ENCODE measurements around the gene GRHPR. TPM values are rescaled to one million over a fixed set of nuclear protein-coding genes. Genes with fewer than 3 reads are reported as not detected.
"Not testable (repeated sequence)": the region's sequence is repeated elsewhere in the genome, so short reads cannot be mapped to it uniquely, and the experiment has no call there.

The GRHPR gene
- total and polyA plus RNA-seq, 10 of the 15 experiments (the other 5 are each of a cell fraction or from before 2014, with no cell fraction given) = 52.4 to 194 (median 126) TPM

- Histone ChIP-seq H3K9ac (ENCODE audit: control insufficient read depth, insufficient read depth, low read length) (peak overlapping the region; percentile 1; the same call in 1 of the 2 replicates), H3K79me2 (ENCODE audit: control insufficient read depth, insufficient read depth, low read length) (no peaks in the 10 kb centered on the region; the same call in 1 of the 2 replicates), H4K20me1 (ENCODE audit: control insufficient read depth, insufficient read depth) (no peaks in the 10 kb centered on the region), H3K36me3 (ENCODE audit: control insufficient read depth in 2 of 2, insufficient read depth in 2 of 2, low read length in 1 of 2) (no peaks in the 10 kb centered on the region), H3K4me1 (ENCODE audit: control insufficient read depth, insufficient read depth, low read length) (no peaks in the 10 kb centered on the region), H3K27ac (ENCODE audit: control insufficient read depth, insufficient read depth) (peak overlapping the region; percentile 1; the same call in 1 of the 2 replicates), H3K9me3 (replicated peaks; ENCODE audit: control insufficient read depth, insufficient read depth, low read length) (no peaks in the 10 kb centered on the region; the same call in 1 of the 3 replicates), H3K4me3 (0 out of 2 replicates have a peak overlapping the region, but pooled peaks have one; percentile 3), H3K4me2 (ENCODE audit: control insufficient read depth, insufficient read depth) (peak overlapping the region; percentile 11), H3K27me3 (replicated peaks in 1 of 2; ENCODE audit: control insufficient read depth in 2 of 2, insufficient read depth in 2 of 2, low read length in 1 of 2) (no peaks in the 10 kb centered on the region), H2AFZ (ENCODE audit: control insufficient read depth, low read depth, low read length) (peak overlapping the region; percentile 21)
- POLR2A ChIA-PET = interaction anchor here (0.6 to 1.8 kb wide), 4 partner anchors 21 to 794 kb away, joined by 4 to 7 read pairs (median 6); no protein-coding TSS in a partner anchor
- SMC1A ChIA-PET (ENCODE audit: uncharacterized antibody, unreplicated experiment) = interaction anchor here (1.7 kb wide), 1 partner anchor 10 kb away, joined by 4 read pairs; no protein-coding TSS in a partner anchor
- 10% methylated on average over 7 of the region's 7 CpGs for WGBS (ENCODE audit: insufficient coverage, insufficient replicate concordance, low lambda C conversion rate, missing lambda C conversion rate)
- DNase-seq (ENCODE audit: low read depth, low spot score) (no peak), ATAC-seq (peak; percentile 31), FAIRE-seq (peak; percentile 49)
- BruUV-seq (replicated peaks) = no TSS peak
- CTCF ChIA-PET = interaction anchor here (1.1 to 1.5 kb wide), 3 partner anchors 9 to 14 kb away, joined by 3 to 9 read pairs (median 4); partner anchors contain the start of gene POLR1E
- in situ Hi-C loops (cut with MboI) (no loop called here), intact Hi-C loops (cut with micrococcal nuclease; ENCODE audit: unreplicated experiment) (no loop called here)
- TF ChIP-seq NFYB (IDR thresholded peaks at IDR 0.05; ENCODE audit: insufficient read depth, low read depth, low read length) = no peak
- no peak for TF ChIP-seq MLLT1 (IDR thresholded peaks at IDR 0.05)
- peak; percentile 68 for TF ChIP-seq ZNF384 (IDR thresholded peaks at IDR 0.05; ENCODE audit: borderline replicate concordance, low read depth, low read length)
- RAD21 ChIA-PET (ENCODE audit: unreplicated experiment) = no interaction called here
Observed at GRCh38 chr9:37471942-37472684, 49.6 kb downstream of the GRHPR start.

GRCh38 chr9:37473982-37474381, 51.5 kb downstream of the GRHPR start:
- BruUV-seq (replicated peaks); FAIRE-seq; H3K4me2 ChIP-seq (ENCODE audit: control insufficient read depth, insufficient read depth); SMC1A ChIA-PET (ENCODE audit: uncharacterized antibody, unreplicated experiment); POLR2A ChIA-PET; ATAC-seq; CTCF ChIA-PET; intact Hi-C loops (cut with micrococcal nuclease; ENCODE audit: unreplicated experiment); H3K9me3 ChIP-seq (replicated peaks; ENCODE audit: control insufficient read depth, insufficient read depth, low read length); in situ Hi-C loops (cut with MboI); RAD21 ChIA-PET (ENCODE audit: unreplicated experiment); H3K27me3 ChIP-seq (replicated peaks in 1 of 2; ENCODE audit: control insufficient read depth in 2 of 2, insufficient read depth in 2 of 2, low read length in 1 of 2); H3K36me3 ChIP-seq (ENCODE audit: control insufficient read depth in 2 of 2, insufficient read depth in 2 of 2, low read length in 1 of 2); H3K9ac ChIP-seq (ENCODE audit: control insufficient read depth, insufficient read depth, low read length); H3K4me3 ChIP-seq; H3K4me1 ChIP-seq (ENCODE audit: control insufficient read depth, insufficient read depth, low read length); H4K20me1 ChIP-seq (ENCODE audit: control insufficient read depth, insufficient read depth); DNase-seq (ENCODE audit: low read depth, low spot score); H3K79me2 ChIP-seq (ENCODE audit: control insufficient read depth, insufficient read depth, low read length); H3K27ac ChIP-seq (ENCODE audit: control insufficient read depth, insufficient read depth); H2AFZ ChIP-seq (ENCODE audit: control insufficient read depth, low read depth, low read length): not testable (repeated sequence)
- WGBS (ENCODE audit: insufficient coverage, insufficient replicate concordance, low lambda C conversion rate, missing lambda C conversion rate) = 51% methylated on average over 6 of the region's 6 CpGs

Measured in GM12878 (cell line).